GM23338 (cell line): ENCODE results near the gene ENTHD1. TPM values are rescaled to one million over a fixed set of nuclear protein-coding genes. Genes with fewer than 3 reads are reported as not detected.

ENCODE experiments used
- ATAC-seq: fragments of 200-7000 bp; cut with Tn5 transposase; 3 replicates; pipeline ENCODE4 v1.9.1; 2020
- DNase-seq: peaks from one replicate; pipeline ENCODE4 v3.0.0-alpha.2; 2015; ENCODE audit warnings: low spot score
- H2AFZ ChIP-seq: fragments of 200-600 bp; sonication (generic); 2 replicates; pipeline ENCODE4 v1.8.0; 2016; ENCODE audit warnings: antibody characterized with exemption, mild to moderate bottlenecking, moderate library complexity
- H3F3A ChIP-seq: fragments of 200-600 bp; sonication (generic); replicated peaks from 2 replicates; pipeline ENCODE4 v1.8.0; 2017; ENCODE audit warnings: antibody characterized with exemption, mixed run types, low read depth
- H3K27ac ChIP-seq: fragments of 200-600 bp; sonication (generic); 2 replicates; pipeline ENCODE4 v1.6.1; 2016; ENCODE audit warnings: low read depth
- H3K27me3 ChIP-seq: fragments of 200-600 bp; sonication (generic); 2 replicates; pipeline ENCODE4 v1.8.0; 2016; ENCODE audit warnings: mild to moderate bottlenecking, mixed run types, moderate library complexity; ENCODE audit not compliant: insufficient read depth
- H3K36me3 ChIP-seq: fragments of 200-600 bp; sonication (generic); 2 replicates; pipeline ENCODE4 v1.8.0; 2016; ENCODE audit warnings: mild to moderate bottlenecking; ENCODE audit not compliant: insufficient read depth
- H3K4me1 ChIP-seq: fragments of 200-600 bp; sonication (generic); 2 replicates; pipeline ENCODE4 v1.8.0; 2016; ENCODE audit warnings: mild to moderate bottlenecking, moderate library complexity; ENCODE audit not compliant: insufficient read depth
- H3K4me2 ChIP-seq: fragments of 200-600 bp; sonication (generic); 2 replicates; pipeline ENCODE4 v1.7.1; 2017; ENCODE audit warnings: mixed run types
- H3K4me3 ChIP-seq: fragments of 200-600 bp; sonication (generic); 2 replicates; pipeline ENCODE4 v1.6.1; 2016; ENCODE audit warnings: mixed run types
- H3K79me2 ChIP-seq: fragments of 200-600 bp; sonication (generic); replicated peaks from 2 replicates; pipeline ENCODE4 v1.8.0; 2017; ENCODE audit warnings: mild to moderate bottlenecking; ENCODE audit not compliant: insufficient read depth
- H3K9me2 ChIP-seq: fragments of 200-600 bp; sonication (generic); 2 replicates; pipeline ENCODE4 v1.8.0; 2017; ENCODE audit not compliant: insufficient read depth
- H4K20me1 ChIP-seq: fragments of 200-600 bp; sonication (generic); replicated peaks from 2 replicates; pipeline ENCODE4 v1.8.0; 2017; ENCODE audit warnings: mild to moderate bottlenecking; ENCODE audit not compliant: insufficient read depth
- H3K27ac Mint-ChIP-seq: 2 replicates; pipeline ENCODE4 v1.8.0; 2020; ENCODE audit warnings: inconsistent platforms, mild to moderate bottlenecking, moderate library complexity, mixed read lengths
- H3K27me3 Mint-ChIP-seq: 3 replicates; pipeline ENCODE4 v1.8.0; 2022; ENCODE audit warnings: low read depth, mild to moderate bottlenecking, moderate library complexity, mixed read lengths, inconsistent platforms; ENCODE audit not compliant: insufficient read depth, poor library complexity
- H3K36me3 Mint-ChIP-seq: 3 replicates; pipeline ENCODE4 v1.8.0; 2021; ENCODE audit warnings: low read depth, mild to moderate bottlenecking, inconsistent platforms, moderate library complexity, mixed read lengths
- H3K4me1 Mint-ChIP-seq: 3 replicates; pipeline ENCODE4 v1.8.0; 2020; ENCODE audit warnings: mild to moderate bottlenecking, inconsistent platforms, mixed read lengths
- H3K4me3 Mint-ChIP-seq: 3 replicates; pipeline ENCODE4 v1.8.0; 2021; ENCODE audit warnings: moderate library complexity, mild to moderate bottlenecking, inconsistent platforms, mixed read lengths
- H3K9me3 Mint-ChIP-seq: 3 replicates; pipeline ENCODE4 v1.8.0; 2020; ENCODE audit warnings: moderate library complexity, mild to moderate bottlenecking, inconsistent platforms, mixed read lengths
- CREB1 ChIP-seq: fragments of 250-450 bp; sonication (Bioruptor Pico); IDR thresholded peaks from 2 replicates; pipeline ENCODE4 v1.5.0; 2020; ENCODE audit warnings: low read depth, mild to moderate bottlenecking, moderate library complexity
- CTCF ChIP-seq, 2 experiments: fragments of 200-600 bp in 1 of 2; sonication (generic) in 1 of 2; conservative IDR thresholded peaks; 2 replicates each; pipeline versions ENCODE4 v1.5.1 to v1.6.1; 2016 to 2017; ENCODE audit warnings: antibody characterized with exemption in 2 of 2, low read depth in 2 of 2, mild to moderate bottlenecking in 2 of 2, moderate library complexity in 1 of 2
- ETS1 ChIP-seq: IDR thresholded peaks from 2 replicates; pipeline ENCODE4 v1.6.1; 2016; ENCODE audit warnings: antibody characterized with exemption
- EZH2 ChIP-seq: fragments of 200-600 bp; sonication (generic); IDR thresholded peaks from one replicate; pipeline ENCODE4 v1.8.0; 2017; ENCODE audit warnings: antibody characterized with exemption, mild to moderate bottlenecking, low read depth; ENCODE audit not compliant: unreplicated experiment
- EZH2phosphoT487 ChIP-seq: fragments of 200-600 bp; sonication (generic); IDR thresholded peaks from one replicate; pipeline ENCODE4 v1.8.1; 2018; ENCODE audit warnings: antibody characterized with exemption; ENCODE audit not compliant: unreplicated experiment
- JUNB ChIP-seq: IDR thresholded peaks from one replicate; pipeline ENCODE4 v1.6.1; 2016; ENCODE audit warnings: antibody characterized with exemption; ENCODE audit not compliant: unreplicated experiment
- NANOG ChIP-seq: IDR thresholded peaks from 2 replicates; pipeline ENCODE4 v1.6.1; 2016; ENCODE audit warnings: antibody characterized with exemption, borderline replicate concordance
- POLR2AphosphoS5 ChIP-seq: IDR thresholded peaks from 2 replicates; pipeline ENCODE4 v1.6.1; 2016; ENCODE audit warnings: antibody characterized with exemption, low read depth
- REST ChIP-seq: IDR thresholded peaks from one replicate; pipeline ENCODE4 v1.6.1; 2018; ENCODE audit warnings: antibody characterized with exemption; ENCODE audit not compliant: unreplicated experiment
- STAT1 ChIP-seq: IDR thresholded peaks from one replicate; pipeline ENCODE4 v1.6.1; 2016; ENCODE audit warnings: antibody characterized with exemption; ENCODE audit not compliant: unreplicated experiment
- ZNF114 ChIP-seq: fragments of 250-450 bp; sonication (Bioruptor Pico); IDR thresholded peaks from 2 replicates; pipeline ENCODE4 v1.5.0; 2020; ENCODE audit warnings: mild to moderate bottlenecking, moderate library complexity
- ZNF331 ChIP-seq: fragments of 250-450 bp; sonication (Bioruptor Pico); IDR thresholded peaks from 2 replicates; pipeline ENCODE4 v1.5.0; 2020; ENCODE audit warnings: low read depth, mild to moderate bottlenecking, moderate library complexity
- ZNF462 ChIP-seq: fragments of 250-450 bp; sonication (Bioruptor Pico); IDR thresholded peaks from 2 replicates; pipeline ENCODE4 v1.5.0; 2020; ENCODE audit warnings: mild to moderate bottlenecking, moderate library complexity
- polyA plus RNA-seq: library from polyadenylated mRNA; unstranded; fragments of >200 nt; fragmentation: Nextera tagmentation; extraction: Ambion mirVana; gene quantifications from 2 replicates; pipeline ENCODE4 v1.2.1, GENCODE V29; 2016
- total RNA-seq: library from RNA; depleted of rRNA; stranded (reverse); fragments of >200 nt; shearing (Covaris generic); gene quantifications from 2 replicates; pipeline ENCODE4 v1.2.3, GENCODE V29; 2014

ENTHD1 gene
- total and polyA plus RNA-seq, 2 experiments from 2014 or later = not detected

GRCh38 chr22:39712751-39713525 is 180.6 kb downstream of the ENTHD1 start:
- H3F3A ChIP-seq = no peaks in the 10 kb centered on the region
- H3K27me3 Mint-ChIP-seq = peaks cover 8% of the 10 kb centered on the region
- H3K4me2 ChIP-seq = no peak overlapping the region
- no peak overlapping the region; the same call in 1 of the 2 replicates for H3K27ac Mint-ChIP-seq
- no peak overlapping the region for H2AFZ ChIP-seq
- no peak overlapping the region for H3K27ac ChIP-seq
- ATAC-seq (peak; percentile 66), DNase-seq (no peak)
- H3K36me3 Mint-ChIP-seq = no peaks in the 10 kb centered on the region
- H3K36me3 ChIP-seq = no peaks in the 10 kb centered on the region
- no peak overlapping the region for H3K4me3 ChIP-seq
- H3K4me1 Mint-ChIP-seq = peaks cover 14% of the 10 kb centered on the region
- no peaks in the 10 kb centered on the region for H3K27me3 ChIP-seq
- no peaks in the 10 kb centered on the region for H3K9me3 Mint-ChIP-seq
- H4K20me1 ChIP-seq = no peaks in the 10 kb centered on the region
- TF ChIP-seq STAT1 (no peak), REST (no peak), POLR2AphosphoS5 (no peak), ZNF462 (CRISPR knock-in tag) (no peak), CTCF (conservative IDR thresholded peaks at IDR 0.05; ENCODE audit: low read depth in 2 of 2) (no peak), CREB1 (CRISPR knock-in tag) (no peak), EZH2phosphoT487 (no peak), NANOG (no peak), JUNB (no peak), EZH2 (no peak), ZNF331 (no peak), ZNF114 (CRISPR knock-in tag) (no peak), ETS1 (no peak)
- H3K4me1 ChIP-seq = no peaks in the 10 kb centered on the region
- no peak overlapping the region for H3K4me3 Mint-ChIP-seq
- no peaks in the 10 kb centered on the region for H3K79me2 ChIP-seq
- H3K9me2 ChIP-seq = no peaks in the 10 kb centered on the region
